ENCODE results near the gene PRICKLE4. TPM values are rescaled to one million over a fixed set of nuclear protein-coding genes. Genes with fewer than 3 reads are reported as not detected.
A peak's percentile ranks its signal among the peaks of the same experiment; 100 is the strongest.

Gene PRICKLE4
- total and polyA plus RNA-seq, 2 of the 13 experiments (the other 11 are each of a cell fraction or from before 2014, with no cell fraction given): 0.92 to 1.2 TPM

- TF ChIP-seq ZMAT3 (CRISPR knock-in tag; conservative IDR thresholded peaks at IDR 0.05) (peak; percentile 45), HNF4A (CRISPR knock-in tag; IDR thresholded peaks at IDR 0.05) (0 out of 2 replicates have a peak, but pooled peaks have one; percentile 20), ELK4 (CRISPR knock-in tag; IDR thresholded peaks at IDR 0.05; ENCODE audit: borderline replicate concordance) (no peak; the same call in 1 of the 2 replicates), GPN1 (CRISPR knock-in tag; IDR thresholded peaks at IDR 0.05; ENCODE audit: borderline replicate concordance) (no peak), FOXO4 (CRISPR knock-in tag; conservative IDR thresholded peaks at IDR 0.05) (no peak), ATRX (CRISPR knock-in tag; IDR thresholded peaks at IDR 0.05; ENCODE audit: borderline replicate concordance) (no peak), ZGPAT (CRISPR knock-in tag; IDR thresholded peaks at IDR 0.05) (peak; percentile 97), EP300 (IDR thresholded peaks at IDR 0.05; ENCODE audit: low read depth in 2 of 2, low read length in 2 of 2) (no peak; a peak in 1 of 4 replicates), EP300 (CRISPR knock-in tag; IDR thresholded peaks at IDR 0.05; ENCODE audit: borderline replicate concordance) (no peak), MXD1 (CRISPR knock-in tag; IDR thresholded peaks at IDR 0.05) (peak; percentile 82; the same call in 1 of the 2 replicates), SRSF4 (IDR thresholded peaks at IDR 0.05; ENCODE audit: low read depth, low read length, poor library complexity, severe bottlenecking) (no peak), RFX5 (IDR thresholded peaks at IDR 0.05; ENCODE audit: low read depth, low read length) (peak; percentile 58; the same call in 1 of the 2 replicates), AGO1 (IDR thresholded peaks at IDR 0.05; ENCODE audit: low read depth, low read length, poor library complexity, severe bottlenecking) (peak; percentile 82), ARNTL (CRISPR knock-in tag; IDR thresholded peaks at IDR 0.05) (no peak; the same call in 1 of the 2 replicates), ZNF607 (CRISPR knock-in tag; IDR thresholded peaks at IDR 0.05; ENCODE audit: borderline replicate concordance) (peak; percentile 96), HES4 (CRISPR knock-in tag; IDR thresholded peaks at IDR 0.05; ENCODE audit: borderline replicate concordance) (no peak), ESRRA (CRISPR knock-in tag; IDR thresholded peaks at IDR 0.05; ENCODE audit: low read depth) (no peak; the same call in 1 of the 2 replicates), ZNF44 (CRISPR knock-in tag; IDR thresholded peaks at IDR 0.05) (no peak), KLF13 (CRISPR knock-in tag; IDR thresholded peaks at IDR 0.05) (no peak), MTA1 (CRISPR knock-in tag; IDR thresholded peaks at IDR 0.05; ENCODE audit: borderline replicate concordance) (peak; percentile 82; the same call in 1 of the 2 replicates), PAXIP1 (CRISPR knock-in tag; conservative IDR thresholded peaks at IDR 0.05) (no peak; the same call in none of the 2 replicates)
These were observed 6.8 kb downstream of the PRICKLE4 start, which contains the start of gene TOMM6 (continued) for GRCh38 chr6:41787219-41787917.

Data from HepG2 (cell line).